Measurements from ENCODE around the gene LRP1B.

DNA sequence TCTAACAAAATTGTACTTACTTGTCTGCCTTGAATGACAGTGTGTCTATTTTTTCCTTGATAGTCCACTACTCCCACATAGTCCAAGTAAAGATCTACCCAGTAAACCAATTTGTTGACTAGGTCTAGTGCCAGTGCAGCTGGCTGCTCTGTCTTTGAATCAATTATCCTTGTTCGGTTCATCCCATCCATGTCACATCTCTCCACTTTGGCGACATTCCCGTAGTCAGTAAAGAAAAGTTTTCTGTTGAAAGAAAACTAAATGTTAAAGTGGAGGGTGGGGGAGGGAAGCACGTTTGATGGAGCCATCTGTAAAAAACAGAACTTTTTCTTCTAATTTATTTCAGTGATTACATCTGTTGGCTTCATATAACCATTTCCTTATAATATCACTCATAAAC, 1068.8 kb downstream of the LRP1B start:
- TF ChIP-seq TAF1 (IDR thresholded peaks at IDR 0.05; ENCODE audit: borderline replicate concordance, low read depth, low read length) (no peak), POLR2A (IDR thresholded peaks at IDR 0.05; ENCODE audit: low read depth, low read length) (no peak)
